Measurements from ENCODE around the gene SBNO1.
"Not testable (repeated sequence)": the region's sequence is repeated elsewhere in the genome, so short reads cannot be mapped to it uniquely, and the experiment has no call there.

SBNO1 gene

GRCh38 chr12:123364532-123365024, at the start of gene SBNO1:
Gene SBNO1 (minus strand): TSS chr12:123364847. CDS start chr12:123350441, 14,406 bp downstream.
- no peak for DNase-seq (ENCODE audit: low read depth, low spot score)

- no peak for DNase-seq (ENCODE audit: low read depth, low spot score)
Observed at GRCh38 chr12:123410041-123410412, 45.4 kb upstream of the SBNO1 start.

GRCh38 chr12:123409284-123410040, 44.8 kb upstream of the SBNO1 start:
- not testable (repeated sequence) for DNase-seq (ENCODE audit: low read depth, low spot score)

- DNase-seq (ENCODE audit: low read depth, low spot score) = not testable (repeated sequence)
Observed at GRCh38 chr12:123408619-123409018, 44.0 kb upstream of the SBNO1 start.

DNA sequence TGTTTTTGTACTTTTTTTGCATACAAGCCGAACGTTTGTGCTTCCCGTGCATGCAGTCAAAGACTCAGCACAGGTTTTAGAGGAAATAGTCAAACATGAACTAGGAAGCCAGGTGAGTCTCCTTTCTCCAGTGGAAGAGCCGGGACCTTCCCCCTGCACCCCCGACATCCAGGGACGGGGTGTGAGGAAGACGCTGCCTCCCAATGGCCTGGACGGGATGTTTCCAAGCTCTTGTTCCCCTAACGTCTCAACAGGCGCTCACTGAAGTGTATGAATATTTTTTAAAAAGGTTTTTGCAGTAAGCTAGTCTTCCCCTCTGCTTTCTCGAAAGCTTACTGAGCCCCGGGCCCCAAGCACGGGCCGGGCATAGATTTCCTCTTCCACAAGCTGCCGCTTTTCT, 43.3 kb upstream of the SBNO1 start:
- DNase-seq (ENCODE audit: low read depth, low spot score) = not testable (repeated sequence)

DNA sequence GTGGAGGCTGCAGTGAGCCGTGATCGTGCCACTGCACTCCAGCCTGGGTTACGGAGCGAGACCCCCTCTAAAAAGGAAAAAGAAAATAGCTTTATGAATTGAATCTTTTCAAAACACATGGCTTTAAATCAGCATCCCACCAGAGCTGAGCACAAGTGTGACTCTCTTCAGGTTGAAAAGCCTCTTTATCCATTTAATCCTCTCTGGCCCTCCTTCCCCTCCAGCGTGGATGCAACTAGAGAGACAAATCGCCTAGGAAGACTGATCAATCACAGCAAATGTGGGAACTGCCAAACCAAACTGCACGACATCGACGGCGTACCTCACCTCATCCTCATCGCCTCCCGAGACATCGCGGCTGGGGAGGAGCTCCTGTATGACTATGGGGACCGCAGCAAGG, 42.6 kb upstream of the SBNO1 start:
- DNase-seq (ENCODE audit: low read depth, low spot score) = not testable (repeated sequence)

DNA sequence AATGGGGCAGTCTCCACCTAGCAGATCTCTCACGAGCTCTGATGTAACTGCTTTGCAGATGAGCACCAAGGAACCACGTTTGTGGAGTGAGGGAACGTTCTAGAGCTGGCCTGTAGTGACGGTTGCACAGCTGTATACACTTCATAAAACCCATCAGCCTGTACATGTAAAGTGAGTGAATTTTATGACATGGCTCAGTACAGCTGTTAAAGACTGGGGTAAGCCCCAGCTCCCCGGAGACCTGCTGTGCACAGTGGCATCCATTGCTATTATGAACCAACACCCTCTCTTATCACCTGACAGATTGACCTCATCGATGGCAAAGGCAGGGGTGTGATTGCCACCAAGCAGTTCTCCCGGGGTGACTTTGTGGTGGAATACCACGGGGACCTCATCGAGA, 39.9 kb upstream of the SBNO1 start:
- no peak for DNase-seq (ENCODE audit: low read depth, low spot score)

DNA sequence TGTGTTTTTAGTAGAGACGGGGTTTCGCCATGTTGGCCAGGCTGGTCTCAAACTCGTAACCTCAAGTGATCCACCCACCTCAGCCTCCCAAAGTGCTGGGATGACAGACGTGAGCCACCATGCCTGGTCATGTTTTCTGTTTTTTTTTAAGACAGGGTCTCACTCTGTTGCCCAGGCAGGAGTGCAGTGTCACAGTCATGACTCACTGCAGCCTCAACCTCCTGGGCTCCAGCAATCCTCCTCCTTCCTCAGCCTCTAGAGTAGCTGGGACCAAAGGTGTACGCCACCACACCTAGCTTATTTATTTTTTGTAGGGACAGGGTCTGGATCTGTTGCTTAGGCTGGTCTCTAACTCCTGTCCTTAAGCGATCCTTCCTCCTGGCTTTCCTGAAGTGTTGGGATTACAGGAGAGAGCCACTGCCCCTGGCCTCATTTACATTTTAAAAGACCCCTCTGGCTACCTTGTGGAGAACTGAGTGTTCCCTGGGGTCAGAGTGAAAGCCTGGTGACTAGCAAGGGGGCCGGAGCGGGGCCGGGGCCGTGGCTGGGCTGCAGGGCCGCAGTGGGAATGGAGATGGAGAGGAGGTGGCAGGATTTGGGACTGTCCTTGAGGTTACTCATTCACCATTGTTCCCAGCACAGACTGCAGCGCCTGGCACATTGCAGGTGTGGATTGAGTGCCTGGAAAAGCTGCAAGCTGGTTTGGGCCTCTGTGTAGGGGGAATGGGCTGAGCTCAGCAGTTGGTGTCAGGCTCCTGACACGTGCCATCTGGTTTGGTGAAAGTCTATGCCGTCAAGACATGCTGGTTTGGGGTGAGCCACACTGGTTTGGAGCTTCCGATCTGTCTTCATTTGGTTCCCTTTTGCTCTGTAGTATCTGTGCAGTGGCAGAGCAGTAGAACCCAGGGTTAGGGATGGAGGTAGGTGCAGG, 37.4 kb upstream of the SBNO1 start:
- peak; percentile 54 for DNase-seq (ENCODE audit: low read depth, low spot score)

DNA sequence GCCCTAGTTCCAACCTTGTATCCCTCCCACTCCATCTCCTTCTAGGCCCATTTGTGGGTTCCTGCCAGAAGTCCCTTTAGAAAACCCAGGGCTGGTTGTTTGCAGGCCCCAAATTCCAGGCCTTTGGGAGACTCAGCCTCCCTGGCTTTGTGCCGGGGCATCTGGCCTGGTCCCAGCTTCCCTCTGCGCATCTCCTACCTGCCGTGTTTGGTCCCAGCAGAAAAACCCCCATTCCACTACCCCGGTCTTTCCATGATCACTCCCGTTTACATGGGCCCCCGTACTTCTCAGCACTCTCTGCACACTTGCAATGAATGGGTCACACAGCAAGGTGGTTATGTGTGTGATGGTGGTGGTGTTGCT, 34.6 kb upstream of the SBNO1 start:
- DNase-seq (ENCODE audit: low read depth, low spot score) = no peak

DNA sequence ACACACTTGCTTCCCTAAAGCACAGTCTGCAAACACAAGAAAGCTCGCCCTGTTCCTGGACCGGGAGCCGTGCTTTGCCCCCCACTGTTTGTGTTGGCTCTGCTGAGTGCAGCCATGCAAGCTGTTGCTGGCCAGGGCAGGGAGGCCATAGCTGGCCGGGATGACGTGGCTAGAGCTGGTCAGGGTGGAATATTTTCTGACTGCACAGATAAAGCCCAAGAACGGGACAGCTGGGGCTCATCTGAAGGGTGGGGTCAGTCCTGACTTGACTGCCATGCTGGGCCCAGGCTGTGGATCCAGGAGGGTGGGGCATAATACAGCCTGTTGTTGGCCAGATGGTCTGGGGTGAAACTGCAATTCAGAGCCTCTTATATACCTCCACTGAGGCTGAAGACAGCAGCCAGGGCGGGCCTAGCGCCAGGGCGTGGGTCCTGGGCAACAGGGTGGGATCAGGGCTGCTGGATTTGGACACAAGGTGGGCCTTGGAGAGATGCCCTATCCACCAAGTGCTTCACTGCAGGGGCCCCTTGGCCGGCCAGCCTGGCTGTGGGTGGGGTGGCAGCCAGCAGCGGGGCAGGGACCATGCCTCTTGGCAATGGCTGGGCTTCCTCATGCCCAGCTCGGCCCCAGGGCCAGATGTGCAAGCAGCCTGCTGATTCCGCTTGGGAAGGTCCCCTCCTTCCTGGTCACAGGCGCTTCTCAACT, 34.1 kb upstream of the SBNO1 start:
- no peak for DNase-seq (ENCODE audit: low read depth, low spot score)

GRCh38 chr12:123398177-123398549, 33.5 kb upstream of the SBNO1 start:
- DNase-seq (ENCODE audit: low read depth, low spot score) = no peak

GRCh38 chr12:123397400-123397799, 32.8 kb upstream of the SBNO1 start:
- DNase-seq (ENCODE audit: low read depth, low spot score) = no peak

DNA sequence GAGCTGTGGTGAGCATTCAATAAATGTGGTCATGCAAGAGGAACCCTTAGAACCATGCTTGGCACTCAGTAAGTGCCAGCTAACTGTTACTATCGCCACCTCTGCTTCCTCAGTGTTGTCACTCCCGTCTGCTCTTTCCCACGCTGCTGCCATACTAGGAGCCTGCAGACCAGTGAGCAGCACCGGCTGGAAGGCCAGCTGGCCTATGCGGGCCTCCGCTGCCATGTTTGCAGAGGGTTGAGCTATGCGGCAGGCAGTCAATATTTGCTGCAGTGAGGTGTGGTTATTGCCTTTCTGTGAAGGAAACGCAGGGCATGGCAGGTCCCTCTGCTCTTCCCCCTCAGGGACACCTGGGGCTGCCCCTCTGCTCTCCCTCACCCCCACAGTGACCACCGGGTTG, 32.3 kb upstream of the SBNO1 start:
- DNase-seq (ENCODE audit: low read depth, low spot score) = no peak

GRCh38 chr12:123396543-123396942, 31.9 kb upstream of the SBNO1 start:
- DNase-seq (ENCODE audit: low read depth, low spot score) = no peak

- no peak for DNase-seq (ENCODE audit: low read depth, low spot score)
Observed at GRCh38 chr12:123395236-123395635, 30.6 kb upstream of the SBNO1 start.

GRCh38 chr12:123393747-123394146, 29.1 kb upstream of the SBNO1 start:
- no peak for DNase-seq (ENCODE audit: low read depth, low spot score)

- DNase-seq (ENCODE audit: low read depth, low spot score) = no peak
Observed at GRCh38 chr12:123391546-123392343, 27.1 kb upstream of the SBNO1 start.

DNA sequence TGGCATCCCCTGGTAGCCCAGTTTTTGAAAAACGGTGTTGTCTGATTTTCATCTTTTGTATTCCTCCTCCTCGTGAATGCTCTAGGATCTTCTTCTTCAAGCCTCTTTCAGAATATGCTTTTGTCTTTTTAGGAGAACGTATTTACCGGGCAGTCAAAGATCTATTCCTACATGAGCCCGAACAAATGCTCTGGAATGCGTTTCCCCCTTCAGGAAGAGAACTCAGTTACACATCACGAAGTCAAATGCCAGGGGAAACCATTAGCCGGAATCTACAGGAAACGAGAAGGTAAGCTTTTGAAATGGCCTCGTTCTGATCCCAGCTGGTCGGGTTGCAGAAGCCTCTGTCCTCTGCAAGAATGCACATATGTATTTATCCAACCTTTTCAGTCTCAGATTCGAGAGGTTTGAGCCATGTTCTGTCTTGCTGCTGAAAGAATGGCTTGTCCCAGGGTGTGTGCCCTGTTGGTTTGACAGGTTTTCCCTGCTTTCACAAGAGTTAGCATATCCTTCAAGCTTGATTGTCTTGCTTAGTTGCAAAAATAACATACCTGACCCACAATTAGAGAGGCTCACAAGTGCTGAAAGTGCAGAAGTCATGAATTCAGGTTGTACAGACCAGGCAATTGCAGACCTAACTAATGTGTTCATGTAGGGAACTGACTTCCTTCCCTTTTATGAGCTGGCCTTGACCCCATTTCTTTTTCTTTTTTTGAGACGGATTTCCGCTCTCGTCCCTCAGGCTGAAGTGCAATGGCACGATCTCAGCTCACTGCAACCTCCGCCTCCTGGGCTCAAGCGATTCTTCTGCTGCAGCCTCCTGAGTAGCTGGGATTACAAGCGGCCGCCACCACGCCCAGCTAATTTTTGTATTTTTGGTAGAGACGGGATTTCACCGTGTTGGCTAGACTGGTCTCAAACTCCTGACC, 26.1 kb upstream of the SBNO1 start:
- DNase-seq (ENCODE audit: low read depth, low spot score) = no peak

- no peak for DNase-seq (ENCODE audit: low read depth, low spot score)
Observed at GRCh38 chr12:123389560-123390351, 25.1 kb upstream of the SBNO1 start.

Measured in iPS DF 19.7 (cell line).